B cell (primary cell): ENCODE data around the gene TENM4.

Source experiments
- CTCF ChIP-seq: fragments of 200-600 bp; IDR thresholded peaks from one replicate; pipeline ENCODE4 v1.8.0; 2022; ENCODE audit warnings: antibody characterized with exemption, mild to moderate bottlenecking
- EZH2 ChIP-seq: IDR thresholded peaks from 2 replicates; pipeline ENCODE4 v1.6.1; 2012; ENCODE audit warnings: borderline replicate concordance, low read depth, mild to moderate bottlenecking, moderate library complexity, low read length; ENCODE audit not compliant: insufficient read depth, poor library complexity, severe bottlenecking

GRCh38 chr11:78803995-78804394 is 636.8 kb downstream of the TENM4 start:
- TF ChIP-seq CTCF: no peak
- TF ChIP-seq EZH2: no peak
